ENCODE data around the gene LNX1. TPM values are rescaled to one million over a fixed set of nuclear protein-coding genes. Genes with fewer than 3 reads are reported as not detected.

LNX1 gene
- polyA plus RNA-seq, 3 donors = 0.09 to 0.13 TPM; not detected in 1

- no peaks in the 10 kb centered on the region for H3K36me3 ChIP-seq (replicated peaks in 1 of 2; ENCODE audit: control insufficient read depth in 1 of 2, insufficient read depth in 2 of 2, low read length in 2 of 2)
- no peak for DNase-seq
- H3K4me3 Mint-ChIP-seq = no peak overlapping the region
- no peak overlapping the region for H3K4me2 ChIP-seq (replicated peaks; ENCODE audit: extremely low read depth, low read length, poor library complexity, severe bottlenecking)
- H4K20me1 ChIP-seq (ENCODE audit: insufficient read depth, low read length) = no peaks in the 10 kb centered on the region
- intact Hi-C loops (cut with micrococcal nuclease) = no loop called here
- no peaks in the 10 kb centered on the region for H3K27me3 ChIP-seq (ENCODE audit: control insufficient read depth in 2 of 2, insufficient read depth in 2 of 2, low read length in 2 of 2)
- no peak overlapping the region for H2AFZ ChIP-seq (ENCODE audit: insufficient read depth, low read depth, low read length, poor library complexity, severe bottlenecking)
- no peak overlapping the region for H3K27ac Mint-ChIP-seq
- H3K27ac ChIP-seq (ENCODE audit: low read depth in 1 of 2, low read length in 2 of 2) = no peak overlapping the region
- no peaks in the 10 kb centered on the region for H3K27me3 Mint-ChIP-seq (ENCODE audit: low read depth in 3 of 3)
- H3K4me3 ChIP-seq (replicated peaks in 1 of 3; ENCODE audit: low read depth in 2 of 3, low read length in 3 of 3) = no peak overlapping the region
- peaks cover 4% of the 10 kb centered on the region for H3K4me1 Mint-ChIP-seq
- no peaks in the 10 kb centered on the region for H3K9me3 ChIP-seq (replicated peaks in 1 of 2; ENCODE audit: control insufficient read depth in 1 of 2, insufficient read depth in 1 of 2, low read length in 2 of 2)
- TF ChIP-seq CTCF (IDR thresholded peaks at IDR 0.05) = no peak
- no peaks in the 10 kb centered on the region for H3K79me2 ChIP-seq (ENCODE audit: insufficient read depth, low read length)
- no peak overlapping the region for H3K9ac ChIP-seq (ENCODE audit: insufficient read depth, low read length, poor library complexity, severe bottlenecking)
- 100% methylated on average over 2 of the region's 4 CpGs for WGBS (ENCODE audit: insufficient coverage)
- H3K4me1 ChIP-seq (ENCODE audit: control insufficient read depth in 1 of 2, insufficient read depth in 2 of 2, low read length in 2 of 2) = no peaks in the 10 kb centered on the region
- no peaks in the 10 kb centered on the region for H3K36me3 Mint-ChIP-seq
- peaks cover 0 to 3% (median 0%) of the 10 kb centered on the region in 7 donors for H3K9me3 Mint-ChIP-seq
Measured at GRCh38 chr4:53598483-53598882, 7.2 kb upstream of the LNX1 start.

- Histone ChIP-seq H3K79me2 (ENCODE audit: insufficient read depth, low read length) (no peaks in the 10 kb centered on the region), H4K20me1 (ENCODE audit: insufficient read depth, low read length) (no peaks in the 10 kb centered on the region), H2AFZ (ENCODE audit: insufficient read depth, low read depth, low read length, poor library complexity, severe bottlenecking) (no peak overlapping the region), H3K4me2 (replicated peaks; ENCODE audit: extremely low read depth, low read length, poor library complexity, severe bottlenecking) (no peak overlapping the region), H3K36me3 (replicated peaks in 1 of 2; ENCODE audit: control insufficient read depth in 1 of 2, insufficient read depth in 2 of 2, low read length in 2 of 2) (no peaks in the 10 kb centered on the region), H3K27ac (ENCODE audit: low read depth in 1 of 2, low read length in 2 of 2) (no peak overlapping the region), H3K9me3 (replicated peaks in 1 of 2; ENCODE audit: control insufficient read depth in 1 of 2, insufficient read depth in 1 of 2, low read length in 2 of 2) (no peaks in the 10 kb centered on the region), H3K4me1 (ENCODE audit: control insufficient read depth in 1 of 2, insufficient read depth in 2 of 2, low read length in 2 of 2) (peaks cover 14 to 15% of the 10 kb centered on the region in 2 donors), H3K27me3 (ENCODE audit: control insufficient read depth in 2 of 2, insufficient read depth in 2 of 2, low read length in 2 of 2) (no peaks in the 10 kb centered on the region), H3K4me3 (replicated peaks in 1 of 3; ENCODE audit: low read depth in 2 of 3, low read length in 3 of 3) (no peak overlapping the region), H3K9ac (ENCODE audit: insufficient read depth, low read length, poor library complexity, severe bottlenecking) (no peak overlapping the region)
- Mint-ChIP-seq H3K27ac (peak overlapping the region in 1 of 7 donors; percentile 39), H3K9me3 (no peaks in the 10 kb centered on the region), H3K4me1 (peaks cover 18% of the 10 kb centered on the region), H3K27me3 (ENCODE audit: low read depth in 3 of 3) (peaks cover 0 to 5% (median 4%) of the 10 kb centered on the region in 3 donors), H3K4me3 (no peak overlapping the region), H3K36me3 (no peaks in the 10 kb centered on the region)
- no peak for DNase-seq
- 88% methylated on average over 3 of the region's 3 CpGs for WGBS (ENCODE audit: insufficient coverage)
- no peak for TF ChIP-seq CTCF (IDR thresholded peaks at IDR 0.05)
- intact Hi-C loops (cut with micrococcal nuclease) = no loop called here
Measured at GRCh38 chr4:53596901-53597300, 5.6 kb upstream of the LNX1 start.

All from CD14-positive monocyte (primary cell).